ENCODE data around the gene BCAS3. TPM values are rescaled to one million over a fixed set of nuclear protein-coding genes. Genes with fewer than 3 reads are reported as not detected.

BCAS3 gene
- total RNA-seq, 1 donor from 2014 or later, result 19.0 TPM

GRCh38 chr17:61275395-61275794 lies 597.7 kb downstream of the BCAS3 start:
- intact Hi-C loops (cut with micrococcal nuclease), result no loop called here

- intact Hi-C loops (cut with micrococcal nuclease), result no loop called here
Observed at GRCh38 chr17:61276806-61277205, 599.2 kb downstream of the BCAS3 start.

GRCh38 chr17:61279476-61280145 lies 602.0 kb downstream of the BCAS3 start:
- intact Hi-C loops (cut with micrococcal nuclease), result no loop called here

- intact Hi-C loops (cut with micrococcal nuclease), result no loop called here
Observed at GRCh38 chr17:61280338-61280737, 602.7 kb downstream of the BCAS3 start.

- intact Hi-C loops (cut with micrococcal nuclease), result no loop called here
Observed at GRCh38 chr17:61280851-61281250, 603.2 kb downstream of the BCAS3 start.

GRCh38 chr17:61282377-61282776 lies 604.7 kb downstream of the BCAS3 start:
- intact Hi-C loops (cut with micrococcal nuclease), result no loop called here

- intact Hi-C loops (cut with micrococcal nuclease), result no loop called here
Observed at GRCh38 chr17:61283043-61283442, 605.4 kb downstream of the BCAS3 start.

GRCh38 chr17:61284174-61284573 lies 606.5 kb downstream of the BCAS3 start:
- intact Hi-C loops (cut with micrococcal nuclease), result no loop called here

GRCh38 chr17:61284746-61285145 lies 607.1 kb downstream of the BCAS3 start:
- intact Hi-C loops (cut with micrococcal nuclease), result loop anchor here (5.0 kb wide), 1 partner anchor 62 kb away; no protein-coding TSS in a partner anchor

GRCh38 chr17:61285526-61286320 lies 608.1 kb downstream of the BCAS3 start:
- intact Hi-C loops (cut with micrococcal nuclease), result loop anchor here (5.0 kb wide), 1 partner anchor 63 kb away; no protein-coding TSS in a partner anchor

- intact Hi-C loops (cut with micrococcal nuclease), result loop anchor here (5.0 kb wide), 1 partner anchor 64 kb away; no protein-coding TSS in a partner anchor
Observed at GRCh38 chr17:61286449-61286848, 608.8 kb downstream of the BCAS3 start.

GRCh38 chr17:61289408-61290385 lies 612.0 kb downstream of the BCAS3 start:
- intact Hi-C loops (cut with micrococcal nuclease), result loop anchor here (5.0 kb wide), 1 partner anchor 67 kb away; no protein-coding TSS in a partner anchor

GRCh38 chr17:61291451-61292285 lies 614.0 kb downstream of the BCAS3 start:
- intact Hi-C loops (cut with micrococcal nuclease), result no loop called here

- intact Hi-C loops (cut with micrococcal nuclease), result no loop called here
Observed at GRCh38 chr17:61294286-61294685, 616.6 kb downstream of the BCAS3 start.

- intact Hi-C loops (cut with micrococcal nuclease), result no loop called here
Observed at GRCh38 chr17:61294777-61295176, 617.1 kb downstream of the BCAS3 start.

- intact Hi-C loops (cut with micrococcal nuclease), result no loop called here
Observed at GRCh38 chr17:61296058-61296457, 618.4 kb downstream of the BCAS3 start.

- intact Hi-C loops (cut with micrococcal nuclease), result no loop called here
Observed at GRCh38 chr17:61299517-61300513, 622.2 kb downstream of the BCAS3 start.

- intact Hi-C loops (cut with micrococcal nuclease), result no loop called here
Observed at GRCh38 chr17:61302953-61303816, 625.5 kb downstream of the BCAS3 start.

All from T-helper 1 cell treated with Interleukin-12 subunit alpha and Interleukin-12 subunit beta and Interleukin-4 antibody, amounts not matched to agents 30 ng/mL and 1 ng/mL, for 36 hours (primary cell).